ENCODE data around the gene SULF2. TPM values are rescaled to one million over a fixed set of nuclear protein-coding genes. Genes with fewer than 3 reads are reported as not detected.

SULF2 gene
- total RNA-seq, 1 donor from 2014 or later, result 52.8 TPM

DNA sequence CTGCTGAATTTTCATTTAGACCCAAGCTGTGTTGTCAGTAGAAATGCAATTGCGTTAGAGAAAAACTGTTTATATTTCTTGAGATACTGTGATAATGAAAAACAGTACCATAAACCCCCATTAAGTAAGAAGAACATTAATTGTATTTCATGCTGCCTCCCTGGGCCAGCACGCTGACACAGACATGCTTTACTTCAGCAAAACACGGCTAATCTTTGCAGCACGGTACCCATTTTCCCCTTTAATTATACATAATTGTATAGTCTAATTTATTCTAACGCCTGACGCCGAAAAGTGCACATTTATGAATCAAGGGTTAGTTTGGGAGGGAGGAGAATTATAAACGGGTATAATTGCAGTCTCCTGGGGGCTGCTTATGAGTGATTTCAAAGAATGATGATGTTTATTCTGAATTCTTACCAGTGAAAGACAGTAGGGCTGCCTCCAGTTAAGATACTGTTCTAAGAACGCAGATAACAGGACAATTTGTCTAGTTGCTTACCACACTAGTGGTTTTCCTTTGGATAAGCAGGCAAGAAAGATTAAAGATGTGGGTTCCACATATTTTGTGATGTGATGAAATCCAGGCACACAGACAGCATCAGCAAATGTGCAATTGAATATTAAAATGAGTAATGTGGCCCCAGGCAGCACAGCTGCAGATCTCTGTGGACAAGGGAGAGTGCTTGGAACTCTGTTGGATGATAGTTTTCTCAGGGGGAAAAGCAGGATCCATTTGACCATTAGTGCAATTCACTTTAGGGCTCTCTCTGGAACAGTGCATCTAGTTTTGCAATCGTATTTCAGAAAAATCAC is 4.7 kb upstream of the SULF2 start:
- DNase-seq, result no peak

DNA sequence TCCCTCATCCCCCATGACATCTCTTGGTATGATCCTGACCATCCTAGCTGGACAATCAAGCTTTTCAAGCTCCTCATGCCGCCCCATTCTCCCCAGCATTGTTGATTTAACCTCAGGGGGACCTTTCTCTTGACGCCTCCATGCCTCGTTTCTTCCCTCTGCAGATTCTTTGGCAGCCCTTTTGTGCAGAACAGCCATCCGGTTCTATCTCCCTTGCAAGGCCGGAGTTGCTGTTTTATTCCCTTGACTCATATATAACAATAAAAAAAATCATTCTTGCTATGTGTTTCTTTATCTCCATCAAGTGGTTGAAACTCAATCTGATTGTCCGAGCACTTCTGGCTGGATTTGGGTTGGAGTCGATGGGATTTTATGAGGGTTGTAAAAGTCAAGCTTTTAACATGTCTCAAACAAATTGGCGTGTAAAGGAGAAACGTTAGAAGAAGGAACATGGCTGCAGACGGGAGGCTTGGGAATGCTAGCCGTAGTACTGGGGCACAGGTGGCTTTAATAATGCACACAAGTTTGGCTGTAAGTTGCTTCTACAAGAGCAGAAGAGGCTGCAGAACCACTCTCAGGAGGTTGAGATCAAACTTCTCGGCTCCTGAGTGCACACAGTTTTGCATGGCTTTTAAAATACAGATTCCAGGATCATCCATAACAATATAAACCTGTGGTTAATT is 3.9 kb upstream of the SULF2 start:
- no peak for TF ChIP-seq CTCF (IDR thresholded peaks at IDR 0.05)
- DNase-seq (no peak), ATAC-seq (no peak)
- intact Hi-C loops (cut with DNase I), result loop anchor here (10.0 kb wide), 1 partner anchor 846 kb away; no protein-coding TSS in a partner anchor
- peaks cover 16% of the 10 kb centered on the region for H3K27me3 ChIP-seq
- H3K27ac ChIP-seq, result no peak overlapping the region
- peaks cover 13% of the 10 kb centered on the region for H3K4me1 ChIP-seq
- no peak overlapping the region for H3K4me3 ChIP-seq
- no peaks in the 10 kb centered on the region for H3K36me3 ChIP-seq
- no peaks in the 10 kb centered on the region for H3K9me3 ChIP-seq

More for the DNA sequence above, 4.7 kb upstream of the SULF2 start:
- Histone ChIP-seq H3K27ac (no peak overlapping the region), H3K4me1 (peaks cover 6% of the 10 kb centered on the region), H3K27me3 (peaks cover 11% of the 10 kb centered on the region), H3K36me3 (no peaks in the 10 kb centered on the region), H3K4me3 (no peak overlapping the region), H3K9me3 (no peaks in the 10 kb centered on the region)
- no peak for TF ChIP-seq CTCF (IDR thresholded peaks at IDR 0.05)
- ATAC-seq, result no peak
- intact Hi-C loops (cut with DNase I), result loop anchor here (10.0 kb wide), 1 partner anchor 845 kb away; no protein-coding TSS in a partner anchor

GRCh38 chr20:47788741-47789080 is 3.4 kb upstream of the SULF2 start:
- DNase-seq (no peak), ATAC-seq (no peak)
- intact Hi-C loops (cut with DNase I), result loop anchor here (10.0 kb wide), 1 partner anchor 846 kb away; no protein-coding TSS in a partner anchor
- H3K27ac ChIP-seq, result no peak overlapping the region
- TF ChIP-seq CTCF (IDR thresholded peaks at IDR 0.05), result no peak
- peaks cover 16% of the 10 kb centered on the region for H3K27me3 ChIP-seq
- H3K36me3 ChIP-seq, result no peaks in the 10 kb centered on the region
- no peaks in the 10 kb centered on the region for H3K9me3 ChIP-seq
- H3K4me1 ChIP-seq, result peaks cover 18% of the 10 kb centered on the region
- H3K4me3 ChIP-seq, result no peak overlapping the region

GRCh38 chr20:47786765-47787107 is 1.5 kb upstream of the SULF2 start:
- no peak overlapping the region for H3K27ac ChIP-seq
- H3K36me3 ChIP-seq, result no peaks in the 10 kb centered on the region
- intact Hi-C loops (cut with DNase I), result loop anchor here (10.0 kb wide), 1 partner anchor 848 kb away; no protein-coding TSS in a partner anchor
- no peak overlapping the region for H3K4me3 ChIP-seq
- no peak for TF ChIP-seq CTCF (IDR thresholded peaks at IDR 0.05)
- no peaks in the 10 kb centered on the region for H3K9me3 ChIP-seq
- DNase-seq (no peak), ATAC-seq (no peak)
- H3K27me3 ChIP-seq, result peaks cover 16% of the 10 kb centered on the region
- H3K4me1 ChIP-seq, result peaks cover 19% of the 10 kb centered on the region

GRCh38 chr20:47785854-47786764 is 828 bp upstream of the SULF2 start:
- ATAC-seq, result peak; percentile 81
- intact Hi-C loops (cut with DNase I), result loop anchor here (10.0 kb wide), 1 partner anchor 849 kb away; no protein-coding TSS in a partner anchor
- no peak for DNase-seq
- TF ChIP-seq CTCF (IDR thresholded peaks at IDR 0.05), result peak; percentile 58
- Histone ChIP-seq H3K9me3 (no peaks in the 10 kb centered on the region), H3K27ac (peak overlapping the region; percentile 71), H3K4me1 (peaks cover 19% of the 10 kb centered on the region), H3K4me3 (peak overlapping the region; percentile 54), H3K36me3 (no peaks in the 10 kb centered on the region), H3K27me3 (peaks cover 16% of the 10 kb centered on the region)
